ENCODE results near the gene MKLN1.

Gene MKLN1

DNA sequence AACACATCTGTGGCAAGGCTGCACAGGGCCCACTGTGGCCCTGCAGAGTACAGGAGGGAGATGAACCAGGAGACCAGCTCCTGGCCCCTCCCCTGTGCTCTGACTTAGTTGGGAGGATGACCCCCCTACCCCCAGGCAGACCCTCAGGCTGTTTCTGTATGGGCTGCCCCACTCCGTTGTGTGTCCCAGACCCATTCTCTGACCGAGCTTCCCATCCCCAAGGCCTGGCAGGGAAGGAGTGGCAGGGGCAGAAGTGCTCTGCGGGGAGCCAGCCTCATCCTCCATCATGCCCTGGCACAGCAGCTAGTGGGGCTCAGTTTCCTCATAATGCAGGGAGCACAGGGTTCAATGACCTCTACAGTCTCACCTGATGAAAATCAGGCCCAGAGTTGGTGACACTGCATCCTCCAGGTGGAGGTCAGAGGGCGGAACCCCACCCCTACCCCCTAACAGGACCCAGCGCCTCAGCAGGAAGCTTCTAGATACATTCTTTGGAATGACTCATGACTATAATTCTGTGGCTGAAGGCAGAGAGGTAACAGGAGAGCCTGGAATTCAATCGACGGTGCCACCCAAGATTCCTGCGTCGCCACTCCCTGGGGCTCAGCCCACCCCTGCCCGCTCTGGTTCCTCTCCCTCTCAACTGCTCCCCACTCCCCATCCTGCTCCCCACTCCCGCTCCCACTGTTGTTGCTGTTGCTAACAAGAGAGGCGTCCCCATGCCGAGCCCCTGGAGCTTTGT, 210.6 kb downstream of the MKLN1 start:
- TF ChIP-seq POLR2AphosphoS5 (IDR thresholded peaks at IDR 0.05; ENCODE audit: low read depth, low read length) = no peak
- TF ChIP-seq POLR2A (IDR thresholded peaks at IDR 0.05; ENCODE audit: low read depth, low read length) = no peak
- TF ChIP-seq TAF1 (IDR thresholded peaks at IDR 0.05; ENCODE audit: borderline replicate concordance, low read depth, low read length) = no peak
- FAIRE-seq = no peak
- no peak for DNase-seq (ENCODE audit: insufficient read length)

DNA sequence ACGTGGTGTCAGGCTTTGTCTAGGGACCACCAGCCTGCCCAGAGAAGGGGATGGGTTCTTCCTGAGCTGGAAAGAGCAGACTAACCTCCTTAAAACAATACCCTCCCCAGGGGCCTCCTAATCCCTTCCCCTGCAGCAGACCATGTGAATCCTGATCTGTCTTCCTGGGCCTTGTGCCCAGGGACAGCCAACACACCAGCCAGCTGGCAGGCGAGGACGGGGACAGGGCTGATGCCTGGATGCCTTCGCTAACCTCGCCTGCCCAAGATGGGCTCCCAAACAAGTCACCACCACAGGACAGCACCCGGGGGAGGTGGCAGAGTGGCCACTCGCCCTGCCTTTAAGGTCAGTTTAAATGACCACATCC, 211.1 kb downstream of the MKLN1 start:
- TF ChIP-seq POLR2AphosphoS5 (IDR thresholded peaks at IDR 0.05; ENCODE audit: low read depth, low read length) = no peak
- no peak for TF ChIP-seq POLR2A (IDR thresholded peaks at IDR 0.05; ENCODE audit: low read depth, low read length)
- FAIRE-seq (no peak), DNase-seq (ENCODE audit: insufficient read length) (no peak)

DNA sequence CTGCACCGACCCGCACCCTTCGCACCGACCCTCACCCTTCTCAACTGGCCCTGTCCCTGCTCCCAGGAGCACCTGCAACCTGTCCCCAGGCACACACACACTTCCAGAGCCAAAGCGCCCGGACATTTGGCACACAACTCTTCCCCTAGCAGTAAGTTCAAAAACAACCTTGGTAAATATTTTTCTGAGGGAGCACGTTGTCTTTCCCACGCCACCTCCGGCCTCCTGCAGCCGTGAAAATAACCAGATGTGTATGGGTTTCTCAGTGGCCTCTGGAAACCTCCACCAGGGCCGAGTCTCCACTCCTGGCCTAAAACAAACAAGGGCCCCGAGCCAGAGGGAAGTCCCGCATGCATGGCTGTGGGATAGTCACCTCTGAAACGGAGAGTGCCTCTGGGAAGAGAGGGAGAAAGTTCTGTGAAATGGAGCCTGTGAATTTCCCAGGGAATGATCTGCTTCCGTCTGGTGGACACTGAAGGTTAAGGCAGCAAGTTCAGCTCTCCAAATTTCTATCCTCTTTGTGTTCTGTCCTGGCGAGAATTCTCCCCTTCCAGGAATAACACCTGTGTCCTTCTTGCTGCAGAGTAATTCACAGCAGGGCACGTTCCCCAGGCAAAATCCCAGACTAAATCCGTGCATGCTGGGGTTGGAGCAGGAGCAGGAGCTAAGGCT, 213.0 kb downstream of the MKLN1 start:
- no peak for TF ChIP-seq POLR2A (IDR thresholded peaks at IDR 0.05; ENCODE audit: low read depth, low read length)
- no peak for TF ChIP-seq TAF1 (IDR thresholded peaks at IDR 0.05; ENCODE audit: borderline replicate concordance, low read depth, low read length)
- no peak for TF ChIP-seq POLR2AphosphoS5 (IDR thresholded peaks at IDR 0.05; ENCODE audit: low read depth, low read length)
- no peak for DNase-seq (ENCODE audit: insufficient read length)
- no peak for FAIRE-seq

DNA sequence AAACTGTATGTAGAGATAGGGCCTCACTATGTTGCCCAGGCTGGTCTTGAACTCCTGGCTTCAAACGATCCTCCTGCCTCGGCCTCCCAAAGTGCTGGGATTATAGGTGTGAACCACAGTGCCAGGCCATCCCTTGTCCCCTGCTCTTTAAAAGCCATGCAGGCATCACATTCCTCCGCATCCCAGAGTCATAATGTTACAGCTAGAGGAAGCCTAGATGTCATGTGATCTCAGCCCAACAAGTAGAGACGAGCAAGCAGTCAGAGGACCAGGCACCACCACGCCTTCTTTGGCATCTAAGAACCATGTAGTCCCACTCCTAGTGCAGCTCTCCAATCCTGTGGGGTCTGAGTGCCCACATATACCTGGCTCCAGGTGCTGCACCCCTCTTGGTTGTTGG, 215.6 kb downstream of the MKLN1 start:
- no peak for FAIRE-seq
- DNase-seq (ENCODE audit: insufficient read length) = no peak
- no peak for TF ChIP-seq POLR2AphosphoS5 (IDR thresholded peaks at IDR 0.05; ENCODE audit: low read depth, low read length)

DNA sequence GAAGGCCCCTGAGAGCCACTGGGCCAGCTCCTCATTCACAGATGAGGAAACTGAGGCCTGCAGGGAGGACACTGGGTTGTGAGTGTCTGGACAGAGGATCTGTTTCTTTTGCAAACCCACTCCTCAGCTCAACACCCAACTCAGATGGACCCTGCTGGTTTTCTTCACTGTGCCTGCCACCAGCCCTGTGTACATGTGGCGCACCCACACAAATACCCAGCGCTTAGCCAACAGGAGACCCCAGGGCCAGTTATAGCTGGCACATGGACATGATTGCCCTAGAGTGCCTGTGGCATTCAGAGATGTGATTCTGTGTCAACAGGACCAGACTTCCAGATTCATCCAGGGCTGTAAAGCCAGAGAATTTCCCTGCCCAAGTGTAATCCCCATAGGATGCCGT, 216.3 kb downstream of the MKLN1 start:
- no peak for TF ChIP-seq POLR2A (IDR thresholded peaks at IDR 0.05; ENCODE audit: low read depth, low read length)
- TF ChIP-seq TAF1 (IDR thresholded peaks at IDR 0.05; ENCODE audit: borderline replicate concordance, low read depth, low read length) = no peak
- no peak for TF ChIP-seq POLR2AphosphoS5 (IDR thresholded peaks at IDR 0.05; ENCODE audit: low read depth, low read length)
- DNase-seq (ENCODE audit: insufficient read length) (no peak), FAIRE-seq (no peak)

DNA sequence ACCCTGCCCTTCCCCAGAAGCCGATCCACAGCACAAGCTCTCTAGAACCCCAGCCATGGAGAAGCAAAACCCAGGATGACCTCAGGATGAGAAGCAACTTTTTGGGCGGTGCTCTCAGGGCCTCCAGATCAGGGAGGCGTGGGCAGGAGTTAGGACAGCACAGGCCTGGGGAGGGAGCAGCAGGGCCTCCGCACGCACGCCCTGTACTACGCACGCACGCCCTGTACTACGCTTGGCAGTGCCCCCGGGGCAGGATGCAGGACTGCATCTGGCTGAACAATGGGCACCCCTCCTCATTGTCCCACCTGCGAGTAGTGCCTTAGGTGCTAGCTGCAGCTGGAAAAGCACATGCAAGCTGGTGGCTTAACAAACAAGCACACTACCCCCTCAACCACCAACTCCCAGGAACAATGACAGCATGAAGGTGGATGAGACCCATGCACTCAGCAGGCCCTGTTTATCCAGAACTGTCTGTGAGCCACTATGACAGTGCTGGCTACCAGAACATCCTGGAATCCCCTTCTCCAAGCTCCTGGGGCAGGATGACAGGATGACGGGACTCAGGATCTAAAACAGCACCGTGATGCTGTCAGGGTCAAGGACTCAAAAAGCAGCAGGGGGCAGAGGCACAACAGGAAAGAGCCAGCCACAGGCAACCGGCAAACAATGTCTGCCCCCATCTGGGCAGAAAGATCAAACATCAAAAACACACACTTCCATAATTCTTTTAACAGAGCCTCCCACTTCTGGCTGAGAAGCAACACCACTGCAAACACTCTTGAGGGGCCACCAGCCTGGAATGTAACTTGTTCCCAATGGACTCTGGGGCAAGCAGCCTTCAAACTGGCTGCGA, 217.0 kb downstream of the MKLN1 start:
- no peak for TF ChIP-seq TAF1 (IDR thresholded peaks at IDR 0.05; ENCODE audit: borderline replicate concordance, low read depth, low read length)
- no peak for TF ChIP-seq POLR2A (IDR thresholded peaks at IDR 0.05; ENCODE audit: low read depth, low read length)
- TF ChIP-seq POLR2AphosphoS5 (IDR thresholded peaks at IDR 0.05; ENCODE audit: low read depth, low read length) = no peak
- DNase-seq (ENCODE audit: insufficient read length) (no peak), FAIRE-seq (no peak)

DNA sequence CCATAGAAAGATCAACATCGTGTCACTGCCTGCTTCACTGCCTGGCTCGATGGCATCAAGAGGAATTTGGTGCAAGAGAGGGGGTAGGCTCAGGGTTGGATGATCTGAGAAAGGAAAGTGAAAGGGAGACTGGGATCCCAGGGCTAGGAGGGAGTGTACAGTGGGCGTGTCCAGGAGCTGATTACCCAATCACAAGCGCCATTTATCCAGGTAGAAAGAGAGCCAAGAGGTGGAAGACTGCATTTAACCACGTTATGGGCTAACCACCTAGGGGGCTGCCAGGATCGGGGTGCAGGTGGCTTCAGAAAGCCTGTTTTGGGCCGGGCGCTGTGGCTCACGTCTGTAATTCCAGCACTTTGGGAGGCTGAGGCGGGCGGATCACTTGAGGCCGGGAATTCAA, 218.4 kb downstream of the MKLN1 start:
- no peak for TF ChIP-seq POLR2AphosphoS5 (IDR thresholded peaks at IDR 0.05; ENCODE audit: low read depth, low read length)
- no peak for TF ChIP-seq TAF1 (IDR thresholded peaks at IDR 0.05; ENCODE audit: borderline replicate concordance, low read depth, low read length)
- no peak for TF ChIP-seq POLR2A (IDR thresholded peaks at IDR 0.05; ENCODE audit: low read depth, low read length)
- no peak for FAIRE-seq
- no peak for DNase-seq (ENCODE audit: insufficient read length)

All from GM12892 (cell line).